GM06990 (cell line): Measurements from ENCODE around the gene KCNJ14.
A peak's percentile ranks its signal among the peaks of the same experiment; 100 is the strongest.

Source experiments
- DNase-seq: peaks from one replicate; pipeline ENCODE4 v3.0.0-alpha.2; 2011; ENCODE audit not compliant: insufficient read length; ENCODE audit errors: extremely low read depth
- H3K27me3 ChIP-seq: replicated peaks from 2 replicates; pipeline ENCODE4 v1.6.0; 2011; ENCODE audit warnings: low read length; ENCODE audit not compliant: control insufficient read depth, insufficient read depth
- H3K36me3 ChIP-seq: 2 replicates; pipeline ENCODE4 v1.5.1; 2011; ENCODE audit warnings: low read length; ENCODE audit not compliant: control insufficient read depth, insufficient read depth
- H3K4me3 ChIP-seq: replicated peaks from 2 replicates; pipeline ENCODE4 v1.5.1; 2011; ENCODE audit warnings: low read depth, mild to moderate bottlenecking, control low read depth, low read length
- CTCF ChIP-seq: IDR thresholded peaks from 2 replicates; pipeline ENCODE4 v1.5.1; 2011; ENCODE audit warnings: low read length, control low read depth, mild to moderate bottlenecking, inconsistent platforms; ENCODE audit not compliant: insufficient read depth, poor library complexity, severe bottlenecking

KCNJ14 gene

GRCh38 chr19:48499316-48500090, 44.1 kb downstream of the KCNJ14 start:
- TF ChIP-seq CTCF = no peak
- H3K4me3 ChIP-seq = no peak overlapping the region
- DNase-seq = no peak

GRCh38 chr19:48500830-48501493, 45.6 kb downstream of the KCNJ14 start:
- Histone ChIP-seq H3K4me3 (no peak overlapping the region), H3K36me3 (no peaks in the 10 kb centered on the region), H3K27me3 (no peaks in the 10 kb centered on the region; the same call in 1 of the 2 replicates)
- DNase-seq = no peak
- TF ChIP-seq CTCF = no peak

More at GRCh38 chr19:48499316-48500090, 44.1 kb downstream of the KCNJ14 start:
- H3K36me3 ChIP-seq = no peaks in the 10 kb centered on the region
- H3K27me3 ChIP-seq = no peaks in the 10 kb centered on the region; the same call in 1 of the 2 replicates

GRCh38 chr19:48501494-48502349, 46.3 kb downstream of the KCNJ14 start:
- peak; percentile 69 for DNase-seq
- Histone ChIP-seq H3K36me3 (no peaks in the 10 kb centered on the region), H3K27me3 (no peaks in the 10 kb centered on the region; the same call in 1 of the 2 replicates), H3K4me3 (no peak overlapping the region)
- no peak for TF ChIP-seq CTCF

GRCh38 chr19:48502350-48503018, 47.1 kb downstream of the KCNJ14 start:
- Histone ChIP-seq H3K36me3 (no peaks in the 10 kb centered on the region), H3K4me3 (no peak overlapping the region), H3K27me3 (no peaks in the 10 kb centered on the region; the same call in 1 of the 2 replicates)
- no peak for TF ChIP-seq CTCF
- peak; percentile 78 for DNase-seq

GRCh38 chr19:48506138-48506733, 50.9 kb downstream of the KCNJ14 start:
- Histone ChIP-seq H3K4me3 (no peak overlapping the region), H3K27me3 (peaks cover 2% of the 10 kb centered on the region), H3K36me3 (no peaks in the 10 kb centered on the region)
- no peak for DNase-seq
- TF ChIP-seq CTCF = peak; percentile 42
